ENCODE data around the gene TGFBRAP1.

DNA sequence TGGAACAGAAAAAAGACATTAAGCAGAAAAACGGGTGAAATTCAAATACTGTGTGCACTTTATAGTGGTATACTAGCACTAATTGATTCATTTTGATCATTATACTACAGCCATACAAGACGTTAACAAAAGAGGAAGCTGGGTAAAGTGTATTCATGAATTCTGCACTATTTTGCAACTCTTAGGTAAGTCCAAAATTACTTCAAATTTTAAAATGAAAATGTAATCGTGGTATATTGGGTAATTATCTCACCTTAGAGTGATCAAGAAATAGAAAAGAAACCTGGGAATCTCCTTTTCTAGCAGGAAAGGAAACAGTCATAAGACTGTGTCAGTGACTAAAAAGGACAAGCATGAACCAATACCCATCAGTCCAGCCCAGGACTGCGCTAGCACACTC is 5.4 kb downstream of the TGFBRAP1 start:
- TF ChIP-seq, protein P1, sequence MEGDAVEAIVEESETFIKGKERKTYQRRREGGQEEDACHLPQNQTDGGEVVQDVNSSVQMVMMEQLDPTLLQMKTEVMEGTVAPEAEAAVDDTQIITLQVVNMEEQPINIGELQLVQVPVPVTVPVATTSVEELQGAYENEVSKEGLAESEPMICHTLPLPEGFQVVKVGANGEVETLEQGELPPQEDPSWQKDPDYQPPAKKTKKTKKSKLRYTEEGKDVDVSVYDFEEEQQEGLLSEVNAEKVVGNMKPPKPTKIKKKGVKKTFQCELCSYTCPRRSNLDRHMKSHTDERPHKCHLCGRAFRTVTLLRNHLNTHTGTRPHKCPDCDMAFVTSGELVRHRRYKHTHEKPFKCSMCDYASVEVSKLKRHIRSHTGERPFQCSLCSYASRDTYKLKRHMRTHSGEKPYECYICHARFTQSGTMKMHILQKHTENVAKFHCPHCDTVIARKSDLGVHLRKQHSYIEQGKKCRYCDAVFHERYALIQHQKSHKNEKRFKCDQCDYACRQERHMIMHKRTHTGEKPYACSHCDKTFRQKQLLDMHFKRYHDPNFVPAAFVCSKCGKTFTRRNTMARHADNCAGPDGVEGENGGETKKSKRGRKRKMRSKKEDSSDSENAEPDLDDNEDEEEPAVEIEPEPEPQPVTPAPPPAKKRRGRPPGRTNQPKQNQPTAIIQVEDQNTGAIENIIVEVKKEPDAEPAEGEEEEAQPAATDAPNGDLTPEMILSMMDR (IDR thresholded peaks at IDR 0.05), result no peak
- no peak for TF ChIP-seq POLR2A (IDR thresholded peaks at IDR 0.05)
